Nephron (organoid): ENCODE data around the gene BAHCC1.
A peak's percentile ranks its signal among the peaks of the same experiment; 100 is the strongest.

Experiments
- H3K27ac Mint-ChIP-seq, 3 experiments: 2 replicates each; pipeline ENCODE4 v1.8.0; 2020; ENCODE audit warnings: mixed read lengths in 3 of 3, mild to moderate bottlenecking in 2 of 3, moderate library complexity in 1 of 3
- H3K27me3 Mint-ChIP-seq: 2 replicates; pipeline ENCODE4 v1.8.0; 2021; ENCODE audit warnings: low read depth, mild to moderate bottlenecking, moderate library complexity, mixed read lengths
- H3K36me3 Mint-ChIP-seq: 2 replicates; pipeline ENCODE4 v1.8.0; 2020; ENCODE audit warnings: low read depth, mixed read lengths
- H3K4me1 Mint-ChIP-seq: 2 replicates; pipeline ENCODE4 v1.8.0; 2020; ENCODE audit warnings: mixed read lengths
- H3K4me3 Mint-ChIP-seq, 3 experiments: 2 replicates each; pipeline ENCODE4 v1.8.0; 2020; ENCODE audit warnings: mild to moderate bottlenecking in 3 of 3, mixed read lengths in 3 of 3, moderate library complexity in 2 of 3
- H3K9me3 Mint-ChIP-seq: 2 replicates; pipeline ENCODE4 v1.8.0; 2020; ENCODE audit warnings: mixed read lengths
- TF ChIP-seq, protein P1 (sequence below), 3 experiments: fragments of 200-600 bp; sonication (generic); IDR thresholded peaks; one replicate each; pipeline ENCODE4 v1.5.0; 2021; ENCODE audit warnings: antibody characterized with exemption in 3 of 3; ENCODE audit not compliant: unreplicated experiment in 3 of 3

Gene BAHCC1

GRCh38 chr17:81399481-81400153 lies 4.4 kb downstream of the BAHCC1 start:
- TF ChIP-seq, protein P1, sequence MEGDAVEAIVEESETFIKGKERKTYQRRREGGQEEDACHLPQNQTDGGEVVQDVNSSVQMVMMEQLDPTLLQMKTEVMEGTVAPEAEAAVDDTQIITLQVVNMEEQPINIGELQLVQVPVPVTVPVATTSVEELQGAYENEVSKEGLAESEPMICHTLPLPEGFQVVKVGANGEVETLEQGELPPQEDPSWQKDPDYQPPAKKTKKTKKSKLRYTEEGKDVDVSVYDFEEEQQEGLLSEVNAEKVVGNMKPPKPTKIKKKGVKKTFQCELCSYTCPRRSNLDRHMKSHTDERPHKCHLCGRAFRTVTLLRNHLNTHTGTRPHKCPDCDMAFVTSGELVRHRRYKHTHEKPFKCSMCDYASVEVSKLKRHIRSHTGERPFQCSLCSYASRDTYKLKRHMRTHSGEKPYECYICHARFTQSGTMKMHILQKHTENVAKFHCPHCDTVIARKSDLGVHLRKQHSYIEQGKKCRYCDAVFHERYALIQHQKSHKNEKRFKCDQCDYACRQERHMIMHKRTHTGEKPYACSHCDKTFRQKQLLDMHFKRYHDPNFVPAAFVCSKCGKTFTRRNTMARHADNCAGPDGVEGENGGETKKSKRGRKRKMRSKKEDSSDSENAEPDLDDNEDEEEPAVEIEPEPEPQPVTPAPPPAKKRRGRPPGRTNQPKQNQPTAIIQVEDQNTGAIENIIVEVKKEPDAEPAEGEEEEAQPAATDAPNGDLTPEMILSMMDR (IDR thresholded peaks at IDR 0.05; ENCODE audit: unreplicated experiment in 3 of 3): no peak
- Mint-ChIP-seq H3K4me3 (peak overlapping the region; percentile 90 to 98 (median 96)), H3K36me3 (no peaks in the 10 kb centered on the region), H3K9me3 (no peaks in the 10 kb centered on the region), H3K27ac (peak overlapping the region; percentile 99 to 100 (median 100)), H3K27me3 (peaks cover 3% of the 10 kb centered on the region), H3K4me1 (peaks cover 60% of the 10 kb centered on the region)

DNA sequence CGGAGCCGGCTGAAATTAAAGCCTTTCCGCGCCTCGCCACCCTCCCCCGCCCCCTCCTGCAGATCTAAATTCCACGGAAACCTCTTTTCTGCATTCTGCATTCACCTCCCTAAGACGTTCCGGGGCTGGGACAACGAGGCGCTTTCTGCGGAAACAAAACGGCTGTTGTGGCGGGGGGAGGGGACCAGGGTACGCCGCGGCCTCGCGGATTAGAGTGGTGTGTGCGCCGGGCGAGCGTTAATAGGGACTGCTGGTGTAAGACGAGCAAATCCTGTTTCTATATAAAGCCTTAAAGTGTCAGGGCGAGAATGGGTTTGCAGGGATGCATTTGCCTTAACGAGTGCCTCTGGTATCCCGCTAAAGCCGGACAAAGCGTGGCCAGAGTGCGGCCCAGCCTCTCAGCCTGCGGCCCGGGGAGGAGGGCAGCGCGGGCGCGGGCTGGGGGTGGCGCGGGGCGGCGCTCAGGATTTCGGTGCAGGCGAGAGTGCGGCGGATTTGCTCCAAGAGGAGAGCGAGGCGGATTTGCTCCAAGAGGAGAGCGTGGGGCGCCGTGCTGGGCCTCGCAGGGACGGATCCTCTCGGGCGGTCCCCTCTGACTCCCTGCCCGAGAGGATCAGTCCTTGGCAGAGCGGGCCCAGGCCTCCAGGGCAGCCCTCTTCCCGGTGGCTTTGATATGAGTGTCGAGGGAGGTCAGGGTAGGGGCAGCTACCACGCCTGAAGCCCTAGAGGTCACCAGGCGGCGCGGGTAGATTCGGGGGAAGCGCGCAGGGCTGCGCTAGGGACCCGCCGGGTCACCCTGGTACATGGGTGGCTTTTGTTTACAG lies 5.1 kb downstream of the BAHCC1 start:
- H3K4me1 Mint-ChIP-seq: peaks cover 61% of the 10 kb centered on the region
- no peaks in the 10 kb centered on the region for H3K9me3 Mint-ChIP-seq
- TF ChIP-seq, protein P1 (IDR thresholded peaks at IDR 0.05; ENCODE audit: unreplicated experiment in 3 of 3): no peak
- H3K27me3 Mint-ChIP-seq: peaks cover 3% of the 10 kb centered on the region
- peak overlapping the region; percentile 99 to 100 (median 100) for H3K27ac Mint-ChIP-seq
- no peaks in the 10 kb centered on the region for H3K36me3 Mint-ChIP-seq
- peak overlapping the region; percentile 90 to 98 (median 96) for H3K4me3 Mint-ChIP-seq

DNA sequence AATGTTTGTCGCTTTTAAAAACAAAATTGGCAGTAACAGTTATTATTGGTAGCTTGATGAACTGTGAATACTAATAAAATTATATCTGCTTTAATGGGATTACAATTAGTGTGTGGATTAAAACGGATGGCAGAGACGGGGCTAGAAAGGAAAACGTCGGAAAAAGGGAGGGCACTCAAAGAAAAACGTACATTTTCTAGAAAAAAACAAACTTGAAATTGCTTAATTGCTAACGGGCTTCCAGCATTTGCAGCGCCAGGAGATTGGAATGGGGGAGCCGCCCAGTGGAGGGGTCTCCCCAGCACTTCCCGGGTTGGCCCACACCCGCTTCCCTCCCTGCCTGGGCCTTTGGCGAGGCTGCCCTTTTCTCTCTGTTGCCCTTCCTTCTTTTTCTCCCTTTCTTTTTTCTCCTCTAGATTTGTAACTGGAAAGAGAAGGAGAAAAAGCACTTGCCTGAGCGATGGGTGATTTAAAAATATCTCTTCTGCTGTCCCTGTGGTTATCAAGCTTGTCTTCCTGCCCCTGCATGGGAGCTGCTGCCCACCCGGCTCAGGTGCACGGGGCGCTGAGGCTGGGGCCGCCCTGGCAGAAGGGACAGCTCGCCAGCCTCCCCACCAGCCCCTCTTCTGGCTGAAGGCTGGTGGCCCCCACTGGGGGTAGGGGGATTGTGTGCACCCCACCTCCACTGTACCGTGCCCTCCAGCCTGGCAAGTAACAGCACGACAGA lies 5.9 kb downstream of the BAHCC1 start:
- peak overlapping the region; percentile 99 to 100 (median 100) for H3K27ac Mint-ChIP-seq
- peaks cover 69% of the 10 kb centered on the region for H3K4me1 Mint-ChIP-seq
- peaks cover 3% of the 10 kb centered on the region for H3K27me3 Mint-ChIP-seq
- H3K9me3 Mint-ChIP-seq: no peaks in the 10 kb centered on the region
- TF ChIP-seq, protein P1 (IDR thresholded peaks at IDR 0.05; ENCODE audit: unreplicated experiment in 3 of 3): no peak
- peak overlapping the region; percentile 90 to 98 (median 96) for H3K4me3 Mint-ChIP-seq
- no peaks in the 10 kb centered on the region for H3K36me3 Mint-ChIP-seq

GRCh38 chr17:81401723-81402529 lies 6.7 kb downstream of the BAHCC1 start:
- Mint-ChIP-seq H3K4me3 (peak overlapping the region; percentile 74 to 98 (median 90)), H3K4me1 (peaks cover 76% of the 10 kb centered on the region), H3K36me3 (no peaks in the 10 kb centered on the region), H3K27me3 (peaks cover 3% of the 10 kb centered on the region), H3K27ac (peak overlapping the region; percentile 97 to 100 (median 99)), H3K9me3 (no peaks in the 10 kb centered on the region)
- TF ChIP-seq, protein P1 (IDR thresholded peaks at IDR 0.05; ENCODE audit: unreplicated experiment in 3 of 3): peak in 1 of 3 experiments; percentile 27

GRCh38 chr17:81402530-81402941 lies 7.3 kb downstream of the BAHCC1 start:
- no peaks in the 10 kb centered on the region for H3K36me3 Mint-ChIP-seq
- TF ChIP-seq, protein P1 (IDR thresholded peaks at IDR 0.05; ENCODE audit: unreplicated experiment in 3 of 3): no peak
- H3K9me3 Mint-ChIP-seq: no peaks in the 10 kb centered on the region
- peaks cover 3% of the 10 kb centered on the region for H3K27me3 Mint-ChIP-seq
- H3K4me1 Mint-ChIP-seq: peaks cover 80% of the 10 kb centered on the region
- peak overlapping the region; percentile 97 to 100 (median 99) for H3K27ac Mint-ChIP-seq
- peak overlapping the region; percentile 74 to 98 (median 90) for H3K4me3 Mint-ChIP-seq
